Measurements from ENCODE around the gene SF3A2. TPM values are rescaled to one million over a fixed set of nuclear protein-coding genes. Genes with fewer than 3 reads are reported as not detected.
A peak's percentile ranks its signal among the peaks of the same experiment; 100 is the strongest.

SF3A2 gene
- total RNA-seq, 1 experiment from 2014 or later = 18.9 TPM

DNA sequence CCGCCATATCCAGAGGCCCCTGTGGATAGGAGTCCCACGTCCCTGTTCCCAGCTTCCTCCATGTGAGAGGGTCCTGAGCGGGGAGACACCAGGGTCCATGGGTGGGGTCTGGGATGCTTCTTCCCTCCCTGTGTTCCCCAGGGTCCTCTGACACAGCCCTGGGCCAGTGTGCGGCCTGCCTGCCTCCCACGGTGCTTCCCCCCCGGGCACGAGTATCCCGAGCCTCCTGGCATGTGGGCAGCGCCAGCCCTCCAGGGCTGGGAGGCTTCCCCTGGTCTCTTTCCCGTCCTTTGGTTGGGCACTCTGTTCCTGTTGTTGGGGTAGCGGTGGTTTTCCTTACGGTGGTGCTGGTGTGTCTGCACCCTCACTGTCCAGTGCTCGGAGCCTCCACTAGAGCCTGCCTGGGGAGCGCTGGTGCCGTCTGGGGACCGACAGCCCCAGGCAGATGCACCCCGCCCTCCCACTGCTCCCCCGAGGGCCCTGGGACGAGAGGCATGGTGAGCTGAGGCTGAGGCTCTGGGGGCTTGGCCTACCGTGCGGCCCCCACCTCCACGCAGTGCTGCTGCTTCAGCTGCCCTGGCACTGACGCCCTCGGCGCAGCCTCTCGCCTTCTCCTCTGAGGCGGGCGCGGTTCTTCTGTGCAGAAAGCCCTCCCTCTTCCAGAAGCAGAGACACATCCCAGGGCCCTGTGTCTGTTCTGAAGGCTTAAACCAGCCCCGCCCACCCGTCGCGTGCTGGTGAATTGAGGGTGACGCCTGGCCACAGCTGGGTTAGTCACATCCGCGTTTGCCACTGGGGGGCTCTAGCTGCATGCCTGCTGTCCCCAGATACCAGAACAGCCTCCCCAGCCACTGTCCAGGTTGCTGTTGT, 28.4 kb upstream of the SF3A2 start:
- DNase-seq (ENCODE audit: low read depth) = peak; percentile 45

DNA sequence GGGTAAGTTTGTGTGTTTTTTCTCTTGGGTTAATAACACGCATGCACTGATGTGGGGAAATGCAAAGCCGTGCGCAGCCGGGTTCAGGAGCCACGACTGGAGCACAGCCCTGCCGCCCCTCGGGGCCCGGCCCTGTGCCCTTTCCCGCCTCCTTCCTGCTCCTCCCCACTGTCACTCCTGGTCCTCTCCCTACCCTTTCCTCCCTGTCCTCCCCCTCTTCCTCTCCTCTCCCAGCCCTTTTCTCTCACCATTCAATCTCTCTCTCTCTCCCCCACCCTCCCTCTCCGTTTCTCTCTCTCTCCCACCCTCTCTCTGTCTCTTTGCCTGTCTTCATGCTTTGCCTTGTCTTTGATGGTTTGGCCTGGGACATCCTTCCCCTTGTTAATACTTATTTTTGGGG, 27.6 kb upstream of the SF3A2 start:
- DNase-seq (ENCODE audit: low read depth) = no peak

DNA sequence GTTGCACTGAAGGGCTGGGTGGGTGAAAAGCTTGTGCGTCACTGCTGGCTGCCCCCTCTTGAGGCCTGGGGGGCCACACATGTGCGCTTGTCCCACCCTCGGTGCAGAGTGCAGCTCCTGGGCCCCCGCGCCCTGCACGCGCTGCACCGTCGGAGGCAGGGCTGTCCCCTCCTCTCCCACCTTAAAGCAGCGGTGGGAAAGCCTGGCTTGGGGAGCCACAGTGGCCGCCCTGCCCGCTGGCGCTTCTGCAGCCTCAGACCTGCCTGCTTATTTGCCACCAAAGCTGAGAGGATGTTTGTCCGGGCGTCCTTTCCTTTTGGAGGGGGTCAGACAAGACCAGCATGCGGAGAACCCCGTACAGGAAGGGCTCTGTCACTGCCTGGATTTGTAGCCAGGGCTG, 27.2 kb upstream of the SF3A2 start:
- DNase-seq (ENCODE audit: low read depth) = no peak

- no peak for DNase-seq (ENCODE audit: low read depth)
Observed at GRCh38 chr19:2210206-2210605, 26.4 kb upstream of the SF3A2 start.

GRCh38 chr19:2210987-2211740, 25.5 kb upstream of the SF3A2 start:
- no peak for DNase-seq (ENCODE audit: low read depth)

GRCh38 chr19:2212861-2213711, 23.5 kb upstream of the SF3A2 start:
- no peak for DNase-seq (ENCODE audit: low read depth)

GRCh38 chr19:2213799-2214198, 22.8 kb upstream of the SF3A2 start:
- DNase-seq (ENCODE audit: low read depth) = no peak

DNA sequence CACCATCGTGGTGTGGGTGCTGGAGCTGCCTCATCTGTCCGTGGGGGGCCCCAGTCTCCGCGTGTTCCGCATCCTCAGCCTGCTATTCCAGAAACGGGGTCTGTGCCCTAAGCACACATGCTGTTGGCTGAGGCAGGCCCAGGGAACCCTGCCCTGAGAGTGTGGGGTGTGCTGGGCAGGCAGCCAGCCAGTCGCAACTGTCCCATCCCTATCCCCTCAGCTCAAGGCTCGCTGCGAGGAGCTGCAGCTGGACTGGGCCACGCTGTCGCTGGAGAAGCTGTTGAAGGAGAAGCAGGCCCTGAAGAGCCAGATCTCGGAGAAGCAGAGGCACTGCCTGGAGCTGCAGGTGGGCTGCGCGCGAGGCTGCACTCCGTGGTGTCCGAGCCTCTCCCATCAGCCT, 22.4 kb upstream of the SF3A2 start:
- DNase-seq (ENCODE audit: low read depth) = no peak

GRCh38 chr19:2215281-2215751, 21.3 kb upstream of the SF3A2 start:
- no peak for DNase-seq (ENCODE audit: low read depth)

DNA sequence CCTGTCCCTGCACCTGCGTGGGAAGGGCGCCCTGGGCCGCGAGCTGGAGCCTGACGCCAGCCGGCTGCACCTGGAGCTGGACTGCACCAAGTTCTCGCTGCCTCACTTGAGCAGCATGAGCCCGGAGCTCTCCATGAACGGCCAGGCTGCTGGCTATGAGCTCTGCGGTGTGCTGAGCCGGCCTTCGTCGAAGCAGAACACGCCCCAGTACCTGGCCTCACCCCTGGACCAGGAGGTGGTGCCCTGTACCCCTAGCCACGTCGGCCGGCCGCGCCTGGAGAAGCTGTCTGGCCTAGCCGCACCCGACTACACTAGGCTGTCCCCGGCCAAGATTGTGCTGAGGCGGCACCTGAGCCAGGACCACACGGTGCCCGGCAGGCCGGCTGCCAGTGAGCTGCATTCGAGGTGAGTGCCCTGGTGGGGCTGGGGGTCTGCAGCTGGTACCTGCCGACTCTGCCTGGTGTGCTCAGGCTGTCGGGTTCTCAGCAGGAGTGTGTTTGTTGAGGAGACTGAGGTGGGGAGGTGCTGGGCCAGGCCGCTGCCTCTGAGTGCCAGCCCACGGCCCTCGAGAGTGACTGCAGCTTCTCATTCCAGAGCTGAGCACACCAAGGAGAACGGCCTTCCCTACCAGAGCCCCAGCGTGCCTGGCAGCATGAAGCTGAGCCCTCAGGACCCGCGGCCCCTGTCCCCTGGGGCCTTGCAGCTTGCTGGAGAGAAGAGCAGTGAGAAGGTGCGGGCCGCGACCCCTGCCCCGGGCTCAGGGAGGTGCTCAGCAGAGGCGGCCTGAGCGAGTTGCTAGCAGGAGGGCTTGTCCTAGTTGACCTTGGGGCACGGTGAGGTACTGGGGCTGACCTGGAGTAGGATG, 20.0 kb upstream of the SF3A2 start:
- no peak for DNase-seq (ENCODE audit: low read depth)

DNA sequence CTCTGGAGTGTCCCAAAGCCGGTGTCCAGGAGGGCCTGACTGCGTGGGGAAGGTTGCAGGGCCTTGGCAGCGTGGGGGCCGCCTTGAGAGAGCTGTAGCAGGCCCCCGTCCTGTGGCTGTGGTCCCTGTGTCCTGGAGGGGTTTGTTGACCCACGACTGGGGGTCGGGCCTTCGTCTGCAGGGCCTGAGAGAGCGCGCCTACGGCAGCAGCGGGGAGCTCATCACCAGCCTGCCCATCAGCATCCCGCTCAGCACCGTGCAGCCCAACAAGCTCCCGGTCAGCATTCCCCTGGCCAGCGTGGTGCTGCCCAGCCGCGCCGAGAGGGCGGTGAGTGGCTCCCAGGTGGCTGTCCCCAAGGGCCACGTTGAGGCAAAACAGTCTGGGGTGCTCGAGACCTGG, 19.0 kb upstream of the SF3A2 start:
- no peak for DNase-seq (ENCODE audit: low read depth)

GRCh38 chr19:2219726-2220125, 16.9 kb upstream of the SF3A2 start:
- no peak for DNase-seq (ENCODE audit: low read depth)

GRCh38 chr19:2221250-2221831, 15.3 kb upstream of the SF3A2 start:
- peak; percentile 67 for DNase-seq (ENCODE audit: low read depth)

- DNase-seq (ENCODE audit: low read depth) = no peak
Observed at GRCh38 chr19:2221918-2222317, 14.7 kb upstream of the SF3A2 start.

GRCh38 chr19:2223391-2223790, 13.2 kb upstream of the SF3A2 start:
- no peak for DNase-seq (ENCODE audit: low read depth)

DNA sequence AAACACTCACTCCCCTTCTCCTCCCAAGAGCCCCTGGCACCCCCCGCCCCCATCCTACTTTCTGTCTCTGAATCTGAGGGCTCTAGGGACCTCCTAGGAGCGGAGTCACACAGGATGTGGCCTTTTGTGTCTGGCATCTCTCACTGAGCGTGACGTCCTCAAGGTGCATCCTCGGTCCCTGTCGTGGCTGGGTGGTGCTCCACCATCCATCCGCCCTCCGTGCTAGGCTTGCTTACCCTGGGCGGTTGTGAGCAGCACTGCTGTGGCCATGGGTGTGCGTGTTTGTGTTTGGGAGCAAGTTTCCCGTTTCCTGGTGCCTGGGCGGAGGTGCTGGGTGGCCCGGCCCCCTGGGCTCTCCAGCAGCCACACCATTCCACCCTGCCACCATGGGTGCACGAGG, 12.7 kb upstream of the SF3A2 start:
- DNase-seq (ENCODE audit: low read depth) = no peak

DNA sequence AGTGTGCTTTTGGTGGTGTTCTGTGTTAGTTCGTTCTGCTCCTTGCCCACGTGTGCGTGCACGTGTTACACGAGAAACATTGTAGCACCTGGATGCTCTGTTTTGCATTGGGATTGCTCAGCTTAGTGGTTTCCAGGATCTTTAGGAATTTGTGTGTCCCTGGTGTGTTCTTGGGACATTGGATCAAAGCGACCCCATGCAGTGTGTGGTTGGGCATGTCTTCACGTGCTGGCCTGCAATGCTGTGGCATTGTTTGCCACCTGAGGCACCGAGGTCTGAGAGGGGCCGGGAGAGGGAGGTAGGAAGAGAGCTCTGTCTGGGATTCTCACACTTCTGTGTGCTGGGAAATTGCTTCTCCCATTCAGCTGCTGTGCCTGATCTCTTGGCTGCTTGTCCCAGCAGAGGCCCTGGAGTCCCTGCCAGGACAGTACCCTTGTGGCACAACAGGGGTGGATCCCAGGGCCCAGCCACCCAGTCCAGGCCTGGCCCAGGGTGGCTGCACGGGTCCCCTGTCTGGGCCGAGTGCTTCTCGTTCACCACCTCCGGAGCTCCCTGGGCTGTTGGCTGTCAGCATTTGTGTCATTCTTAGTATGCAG, 11.8 kb upstream of the SF3A2 start:
- DNase-seq (ENCODE audit: low read depth) = no peak

- no peak for DNase-seq (ENCODE audit: low read depth)
Observed at GRCh38 chr19:2225415-2226050, 11.1 kb upstream of the SF3A2 start.

DNA sequence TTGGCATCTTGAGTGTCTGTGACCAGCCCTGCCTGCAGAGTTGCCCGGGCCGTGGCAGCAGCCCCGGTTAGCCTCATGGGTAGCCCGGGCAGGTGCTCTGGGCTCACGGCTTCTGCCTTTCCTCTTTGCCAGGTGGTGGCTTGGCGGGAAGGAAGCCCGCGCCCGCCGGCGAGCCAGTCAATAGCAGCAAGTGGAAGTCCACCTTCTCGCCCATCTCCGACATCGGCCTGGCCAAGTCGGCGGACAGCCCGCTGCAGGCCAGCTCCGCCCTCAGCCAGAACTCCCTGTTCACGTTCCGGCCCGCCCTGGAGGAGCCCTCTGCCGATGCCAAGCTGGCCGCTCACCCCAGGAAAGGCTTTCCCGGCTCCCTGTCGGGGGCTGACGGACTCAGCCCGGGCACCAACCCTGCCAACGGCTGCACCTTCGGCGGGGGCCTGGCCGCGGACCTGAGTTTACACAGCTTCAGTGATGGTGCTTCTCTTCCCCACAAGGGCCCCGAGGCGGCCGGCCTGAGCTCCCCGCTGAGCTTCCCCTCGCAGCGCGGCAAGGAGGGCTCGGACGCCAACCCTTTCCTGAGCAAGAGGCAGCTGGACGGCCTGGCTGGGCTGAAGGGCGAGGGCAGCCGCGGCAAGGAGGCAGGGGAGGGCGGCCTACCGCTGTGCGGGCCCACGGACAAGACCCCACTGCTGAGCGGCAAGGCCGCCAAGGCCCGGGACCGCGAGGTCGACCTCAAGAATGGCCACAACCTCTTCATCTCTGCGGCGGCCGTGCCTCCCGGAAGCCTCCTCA, 10.4 kb upstream of the SF3A2 start:
- DNase-seq (ENCODE audit: low read depth) = no peak

Data from RPMI7951 (cell line).